ENCODE measurements around the gene KCNIP1.

KCNIP1 gene

DNA sequence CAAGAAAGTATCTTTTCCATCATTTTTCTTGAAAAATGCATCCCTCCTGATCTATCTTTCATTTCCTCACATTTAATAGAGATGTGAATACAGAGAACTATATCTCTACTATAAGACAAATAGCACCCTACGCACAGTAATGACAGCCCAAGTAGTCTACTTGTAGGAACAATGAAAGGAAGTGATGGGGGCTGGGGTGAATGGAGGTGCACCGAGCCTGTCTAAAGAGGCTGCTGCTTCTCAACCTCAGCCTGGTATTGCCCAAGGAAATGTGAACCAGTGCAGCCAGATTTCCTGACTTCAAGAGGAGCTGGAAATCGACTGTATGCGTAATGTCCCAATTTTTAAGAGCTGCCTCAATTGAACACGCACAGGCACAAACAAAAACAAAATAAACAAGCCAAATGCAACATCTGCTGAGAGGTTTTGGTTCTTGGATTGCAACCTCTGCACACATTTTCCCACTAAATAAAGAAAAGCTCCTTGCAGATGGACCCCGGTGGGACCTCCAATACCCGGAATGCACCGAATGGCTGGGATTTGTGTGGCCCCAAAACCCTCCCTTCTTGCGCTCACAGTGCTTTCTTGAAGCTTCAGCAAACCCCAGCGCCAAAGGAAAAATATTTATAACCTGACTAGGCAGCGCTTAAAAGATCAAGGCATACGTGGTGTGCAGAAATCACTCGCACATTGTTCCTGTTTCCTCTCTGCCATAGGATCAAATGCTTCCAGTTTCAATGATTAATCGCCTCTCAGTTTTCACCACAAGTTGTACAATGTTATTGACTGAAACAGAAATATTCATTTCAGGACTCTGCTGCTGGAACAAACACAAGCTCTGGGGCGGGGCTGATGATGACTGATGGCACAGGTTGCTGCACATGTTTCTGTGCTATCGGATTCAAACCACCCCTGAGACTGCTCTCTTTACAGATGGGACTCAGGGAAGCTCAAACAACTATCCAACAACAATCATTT lies 68.3 kb downstream of the KCNIP1 start:
- H3K4me1 ChIP-seq (ENCODE audit: control insufficient read depth, insufficient read depth, low read length) = peaks cover 23% of the 10 kb centered on the region
- H3K27me3 ChIP-seq (ENCODE audit: control insufficient read depth, insufficient read depth, low read length, poor library complexity, severe bottlenecking) = no peaks in the 10 kb centered on the region
- H3K4me3 ChIP-seq (ENCODE audit: insufficient read depth, low read depth, low read length) = no peak overlapping the region
- no peaks in the 10 kb centered on the region for H3K9me3 ChIP-seq (ENCODE audit: control insufficient read depth, low read length)
- H3K27ac ChIP-seq (ENCODE audit: insufficient read depth, low read depth, low read length, poor library complexity, severe bottlenecking) = no peak overlapping the region
- no peaks in the 10 kb centered on the region for H3K36me3 ChIP-seq (ENCODE audit: control insufficient read depth, insufficient read depth, low read length)
- WGBS, 2 experiments = 88 to 90% methylated on average over 16 of the region's 16 CpGs

DNA sequence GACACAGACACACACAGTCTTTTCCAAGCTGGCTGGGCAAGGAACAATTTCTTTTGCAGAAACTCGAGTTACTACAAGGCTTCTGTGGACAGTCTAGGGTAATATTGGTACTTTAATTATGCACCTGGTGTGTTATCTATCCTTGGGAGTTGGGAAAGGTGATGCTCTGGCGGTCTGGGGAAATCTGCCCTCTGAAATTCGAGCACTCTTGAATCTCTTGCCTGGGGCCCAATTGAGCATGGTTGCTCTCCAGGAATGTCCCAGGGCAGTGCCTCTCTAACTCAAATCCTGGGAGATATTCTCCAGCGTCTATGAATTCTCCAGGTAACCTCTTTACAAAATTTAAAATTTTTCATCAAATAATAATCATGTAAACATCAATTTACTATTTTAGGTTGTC lies 69.3 kb downstream of the KCNIP1 start:
- WGBS, 2 experiments = 59 to 65% methylated on average over 4 of the region's 4 CpGs
- Histone ChIP-seq H3K9me3 (ENCODE audit: control insufficient read depth, low read length) (no peaks in the 10 kb centered on the region), H3K36me3 (ENCODE audit: control insufficient read depth, insufficient read depth, low read length) (no peaks in the 10 kb centered on the region), H3K4me3 (ENCODE audit: insufficient read depth, low read depth, low read length) (no peak overlapping the region), H3K27me3 (ENCODE audit: control insufficient read depth, insufficient read depth, low read length, poor library complexity, severe bottlenecking) (no peaks in the 10 kb centered on the region), H3K27ac (ENCODE audit: insufficient read depth, low read depth, low read length, poor library complexity, severe bottlenecking) (no peak overlapping the region), H3K4me1 (ENCODE audit: control insufficient read depth, insufficient read depth, low read length) (peaks cover 23% of the 10 kb centered on the region)

DNA sequence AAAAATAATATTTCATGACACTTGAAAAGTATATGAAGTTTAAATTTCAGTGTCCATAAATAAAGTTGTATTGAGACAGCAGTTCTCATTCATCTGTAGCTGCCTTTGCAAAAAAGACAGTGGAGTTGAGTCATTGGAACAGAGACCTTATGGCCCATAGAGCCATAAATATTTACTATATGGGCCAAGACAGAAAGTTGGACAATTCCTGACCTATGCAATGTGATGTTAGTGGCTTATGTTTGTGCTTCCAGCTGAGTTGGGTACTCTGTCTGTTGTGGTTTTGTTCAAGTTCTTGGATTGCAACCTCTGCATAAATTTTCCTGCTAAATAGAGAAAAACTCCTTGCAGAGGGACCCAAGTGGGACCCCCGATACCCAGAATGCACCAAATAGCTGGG lies 69.8 kb downstream of the KCNIP1 start:
- 89 to 92% methylated on average over 1 of the region's 1 CpG for WGBS, 2 experiments
- H3K4me1 ChIP-seq (ENCODE audit: control insufficient read depth, insufficient read depth, low read length) = peaks cover 23% of the 10 kb centered on the region
- H3K27ac ChIP-seq (ENCODE audit: insufficient read depth, low read depth, low read length, poor library complexity, severe bottlenecking) = no peak overlapping the region
- H3K4me3 ChIP-seq (ENCODE audit: insufficient read depth, low read depth, low read length) = no peak overlapping the region
- no peaks in the 10 kb centered on the region for H3K9me3 ChIP-seq (ENCODE audit: control insufficient read depth, low read length)
- H3K36me3 ChIP-seq (ENCODE audit: control insufficient read depth, insufficient read depth, low read length) = no peaks in the 10 kb centered on the region
- no peaks in the 10 kb centered on the region for H3K27me3 ChIP-seq (ENCODE audit: control insufficient read depth, insufficient read depth, low read length, poor library complexity, severe bottlenecking)

DNA sequence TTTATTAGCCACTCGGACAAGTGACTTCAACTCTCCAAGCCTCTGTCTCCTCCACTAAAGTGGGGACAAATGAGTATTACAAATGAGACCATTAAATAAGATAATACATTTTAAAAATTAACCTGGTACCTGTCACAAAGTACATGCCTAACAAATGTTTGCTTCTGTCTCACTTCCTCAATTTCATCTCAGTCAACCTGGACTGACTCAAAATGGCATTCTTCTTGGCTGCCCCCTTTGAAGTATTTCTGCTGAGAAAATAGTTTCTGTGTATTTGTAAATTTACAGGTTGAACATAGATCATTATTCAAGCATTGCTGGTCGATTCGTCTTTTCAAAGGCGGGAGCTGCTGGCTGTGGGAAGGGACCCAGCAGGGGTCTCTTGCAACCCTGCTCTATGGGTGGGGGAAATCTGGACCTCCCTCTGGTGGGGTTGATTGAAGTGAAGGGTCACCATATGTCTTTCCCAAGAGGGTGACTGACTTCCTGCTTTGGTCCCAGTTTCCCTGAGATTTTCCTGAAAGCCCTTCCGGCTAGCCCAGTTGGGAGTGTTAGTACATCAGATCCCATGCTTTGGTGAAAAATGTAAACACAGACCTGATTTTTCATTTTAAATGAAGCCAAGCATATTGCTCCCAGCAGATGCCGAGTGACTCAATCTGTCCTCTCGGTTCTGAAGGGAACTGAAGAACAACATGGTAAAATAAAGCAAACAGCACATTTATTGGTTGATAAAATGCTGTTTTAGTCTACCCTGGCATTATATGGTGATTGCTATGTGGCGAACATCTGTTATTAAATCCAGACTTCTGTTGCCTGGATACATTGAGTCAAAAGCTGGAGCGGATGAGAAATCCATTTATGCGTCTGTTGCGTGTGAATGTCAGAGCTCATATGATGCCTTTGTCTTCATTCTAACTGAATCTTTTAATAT lies 73.0 kb downstream of the KCNIP1 start:
- Histone ChIP-seq H3K9me3 (ENCODE audit: control insufficient read depth, low read length) (no peaks in the 10 kb centered on the region), H3K36me3 (ENCODE audit: control insufficient read depth, insufficient read depth, low read length) (no peaks in the 10 kb centered on the region), H3K27me3 (ENCODE audit: control insufficient read depth, insufficient read depth, low read length, poor library complexity, severe bottlenecking) (no peaks in the 10 kb centered on the region), H3K4me3 (ENCODE audit: insufficient read depth, low read depth, low read length) (no peak overlapping the region), H3K4me1 (ENCODE audit: control insufficient read depth, insufficient read depth, low read length) (peaks cover 35% of the 10 kb centered on the region), H3K27ac (ENCODE audit: insufficient read depth, low read depth, low read length, poor library complexity, severe bottlenecking) (no peak overlapping the region)
- WGBS, 2 experiments = 83 to 90% methylated on average over 11 of the region's 11 CpGs

DNA sequence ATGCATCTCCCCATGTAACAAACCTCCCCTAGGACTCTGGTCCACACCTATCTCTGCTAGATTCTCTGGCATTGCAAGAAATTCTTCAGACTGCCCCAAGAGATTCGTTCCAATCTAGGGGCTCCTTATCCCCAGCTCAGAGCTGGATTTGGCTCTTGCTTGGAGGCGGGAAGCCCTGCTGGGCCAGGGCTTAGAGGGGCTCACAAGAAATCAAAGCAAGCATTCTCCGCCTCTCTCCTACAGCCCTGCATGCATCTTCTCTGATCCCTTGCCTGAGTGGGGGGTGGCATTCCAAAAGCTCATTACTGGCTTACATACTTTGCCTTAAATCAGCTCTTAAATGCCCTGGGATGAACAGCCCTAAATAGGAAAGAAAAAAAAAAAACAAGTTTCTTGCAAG lies 75.8 kb downstream of the KCNIP1 start:
- Histone ChIP-seq H3K27ac (ENCODE audit: insufficient read depth, low read depth, low read length, poor library complexity, severe bottlenecking) (peak overlapping the region; percentile 62), H3K9me3 (ENCODE audit: control insufficient read depth, low read length) (no peaks in the 10 kb centered on the region), H3K27me3 (ENCODE audit: control insufficient read depth, insufficient read depth, low read length, poor library complexity, severe bottlenecking) (no peaks in the 10 kb centered on the region), H3K4me3 (ENCODE audit: insufficient read depth, low read depth, low read length) (no peak overlapping the region), H3K4me1 (ENCODE audit: control insufficient read depth, insufficient read depth, low read length) (peaks cover 28% of the 10 kb centered on the region), H3K36me3 (ENCODE audit: control insufficient read depth, insufficient read depth, low read length) (no peaks in the 10 kb centered on the region)
- 7 to 21% methylated on average over 3 of the region's 3 CpGs for WGBS, 2 experiments

DNA sequence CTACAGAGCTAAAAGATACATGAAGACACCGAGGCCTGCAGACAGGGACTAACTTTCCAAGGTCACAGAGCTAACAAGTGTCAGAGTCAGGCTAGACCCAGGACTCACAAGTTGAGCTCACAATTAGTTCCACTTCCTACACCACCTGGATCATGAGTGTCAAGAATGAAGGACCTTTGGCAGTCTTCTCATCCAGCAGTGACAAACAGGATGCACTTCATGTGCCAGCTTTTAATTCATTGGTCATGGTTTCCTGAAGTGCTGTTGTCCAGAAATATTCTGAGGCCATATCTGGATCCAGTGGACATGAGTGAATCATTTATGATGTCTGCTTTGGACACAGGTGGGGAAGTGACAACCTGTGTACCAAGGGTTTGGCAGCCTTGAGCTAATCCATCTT lies 77.4 kb downstream of the KCNIP1 start:
- H3K27me3 ChIP-seq (ENCODE audit: control insufficient read depth, insufficient read depth, low read length, poor library complexity, severe bottlenecking) = no peaks in the 10 kb centered on the region
- H3K4me3 ChIP-seq (ENCODE audit: insufficient read depth, low read depth, low read length) = no peak overlapping the region
- 97 to 100% methylated on average over 1 of the region's 1 CpG for WGBS, 2 experiments
- H3K36me3 ChIP-seq (ENCODE audit: control insufficient read depth, insufficient read depth, low read length) = no peaks in the 10 kb centered on the region
- peaks cover 33% of the 10 kb centered on the region for H3K4me1 ChIP-seq (ENCODE audit: control insufficient read depth, insufficient read depth, low read length)
- H3K9me3 ChIP-seq (ENCODE audit: control insufficient read depth, low read length) = no peaks in the 10 kb centered on the region
- H3K27ac ChIP-seq (ENCODE audit: insufficient read depth, low read depth, low read length, poor library complexity, severe bottlenecking) = no peak overlapping the region

DNA sequence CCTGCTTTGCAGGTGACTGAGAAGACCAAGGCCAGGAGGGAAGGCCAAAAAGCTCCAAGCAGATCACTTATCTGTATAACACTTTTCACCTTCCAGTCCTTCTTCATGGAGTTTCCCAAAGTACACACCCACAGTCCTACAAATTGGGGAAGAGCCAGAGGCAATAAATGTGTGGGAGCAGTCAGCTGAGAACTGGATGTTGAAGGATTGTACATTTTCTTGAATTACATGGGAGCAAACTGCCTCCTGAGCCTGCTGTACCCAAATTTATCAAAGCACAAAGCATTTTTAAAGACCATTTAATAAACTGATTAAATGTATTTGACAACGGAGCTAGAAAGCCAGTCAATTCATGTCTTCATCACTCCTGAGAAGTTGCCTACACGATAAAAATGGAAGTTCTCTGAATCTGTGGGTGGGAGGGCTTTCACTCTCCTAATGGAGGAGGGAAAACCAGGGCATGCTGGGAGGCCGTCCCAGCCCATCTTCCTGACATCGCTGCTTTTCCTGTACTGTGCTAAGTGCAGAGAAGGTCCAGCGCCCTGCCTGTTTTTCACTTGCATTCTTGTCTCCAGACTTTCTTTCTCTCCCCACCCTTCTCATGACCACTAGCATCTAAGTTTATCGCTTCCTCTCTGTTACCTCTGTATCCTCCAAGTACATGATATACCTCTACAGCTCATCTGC lies 79.0 kb downstream of the KCNIP1 start:
- H3K36me3 ChIP-seq (ENCODE audit: control insufficient read depth, insufficient read depth, low read length) = no peaks in the 10 kb centered on the region
- H3K4me3 ChIP-seq (ENCODE audit: insufficient read depth, low read depth, low read length) = no peak overlapping the region
- H3K9me3 ChIP-seq (ENCODE audit: control insufficient read depth, low read length) = no peaks in the 10 kb centered on the region
- H3K4me1 ChIP-seq (ENCODE audit: control insufficient read depth, insufficient read depth, low read length) = peaks cover 33% of the 10 kb centered on the region
- H3K27ac ChIP-seq (ENCODE audit: insufficient read depth, low read depth, low read length, poor library complexity, severe bottlenecking) = no peak overlapping the region
- H3K27me3 ChIP-seq (ENCODE audit: control insufficient read depth, insufficient read depth, low read length, poor library complexity, severe bottlenecking) = no peaks in the 10 kb centered on the region
- WGBS, 2 experiments = 92 to 95% methylated on average over 6 of the region's 6 CpGs

DNA sequence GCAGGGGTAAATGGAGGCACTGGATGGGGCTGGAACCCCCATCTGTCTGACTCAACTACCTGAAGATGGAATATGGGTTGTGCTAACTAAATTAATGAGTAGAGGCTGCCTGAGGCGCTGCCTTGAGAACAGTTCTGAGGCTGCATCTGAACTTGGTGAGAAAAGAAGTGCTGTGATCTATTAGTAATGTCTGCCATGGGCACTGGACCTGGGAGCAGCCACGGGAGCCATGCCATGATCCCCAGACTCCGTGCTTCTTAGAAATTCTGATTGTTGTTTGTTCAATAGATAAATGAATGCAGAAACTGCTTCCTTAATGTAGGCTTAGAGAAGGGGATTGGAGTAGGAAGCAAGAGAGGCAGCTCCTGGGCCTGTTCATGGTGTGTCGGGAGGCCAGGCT lies 80.2 kb downstream of the KCNIP1 start:
- Histone ChIP-seq H3K4me1 (ENCODE audit: control insufficient read depth, insufficient read depth, low read length) (peaks cover 33% of the 10 kb centered on the region), H3K4me3 (ENCODE audit: insufficient read depth, low read depth, low read length) (no peak overlapping the region), H3K36me3 (ENCODE audit: control insufficient read depth, insufficient read depth, low read length) (no peaks in the 10 kb centered on the region), H3K9me3 (ENCODE audit: control insufficient read depth, low read length) (no peaks in the 10 kb centered on the region), H3K27me3 (ENCODE audit: control insufficient read depth, insufficient read depth, low read length, poor library complexity, severe bottlenecking) (no peaks in the 10 kb centered on the region), H3K27ac (ENCODE audit: insufficient read depth, low read depth, low read length, poor library complexity, severe bottlenecking) (no peak overlapping the region)
- WGBS, 2 experiments = 88 to 92% methylated on average over 4 of the region's 4 CpGs

DNA sequence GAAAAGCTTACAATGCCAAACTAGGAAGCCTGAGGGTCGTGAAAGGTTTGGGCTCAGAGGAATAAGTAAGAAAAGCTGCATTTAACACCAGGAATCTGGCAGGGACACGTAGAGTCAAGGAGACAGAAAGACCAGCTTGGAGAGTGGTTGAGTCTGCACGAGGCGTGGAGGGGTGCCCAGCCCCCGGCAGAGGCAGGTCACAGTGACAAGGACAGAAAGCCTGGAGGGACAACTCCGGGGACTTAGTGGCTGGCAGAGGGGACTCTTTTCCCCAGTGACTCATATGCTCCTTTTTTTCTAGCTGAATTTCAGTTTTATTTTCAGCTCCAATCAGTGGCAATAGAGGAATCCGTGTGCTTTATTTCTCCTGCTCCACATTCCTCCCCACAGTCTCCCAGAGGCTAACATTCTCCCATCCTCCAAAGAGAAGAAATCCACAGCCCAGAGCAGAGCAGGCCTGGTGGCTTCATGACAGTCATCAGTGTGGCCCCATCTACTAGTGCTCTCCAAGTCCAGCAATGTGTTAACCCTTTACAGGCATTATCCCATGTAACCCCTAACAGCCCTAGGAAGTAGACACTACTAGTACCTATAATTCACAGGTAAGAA lies 80.7 kb downstream of the KCNIP1 start:
- no peaks in the 10 kb centered on the region for H3K9me3 ChIP-seq (ENCODE audit: control insufficient read depth, low read length)
- H3K27me3 ChIP-seq (ENCODE audit: control insufficient read depth, insufficient read depth, low read length, poor library complexity, severe bottlenecking) = no peaks in the 10 kb centered on the region
- WGBS, 2 experiments = 80 to 85% methylated on average over 7 of the region's 7 CpGs
- no peaks in the 10 kb centered on the region for H3K36me3 ChIP-seq (ENCODE audit: control insufficient read depth, insufficient read depth, low read length)
- H3K4me3 ChIP-seq (ENCODE audit: insufficient read depth, low read depth, low read length) = no peak overlapping the region
- peaks cover 27% of the 10 kb centered on the region for H3K4me1 ChIP-seq (ENCODE audit: control insufficient read depth, insufficient read depth, low read length)
- no peak overlapping the region for H3K27ac ChIP-seq (ENCODE audit: insufficient read depth, low read depth, low read length, poor library complexity, severe bottlenecking)
